Ovary (tissue), 9 donors: Measurements from ENCODE around the gene CTNNAL1. TPM values are rescaled to one million over a fixed set of nuclear protein-coding genes. Genes with fewer than 3 reads are reported as not detected.
"Not testable (repeated sequence)": the region's sequence is repeated elsewhere in the genome, so short reads cannot be mapped to it uniquely, and the experiment has no call there.

Experiments
- DNase-seq, 5 donors: peaks; one replicate each; pipeline ENCODE4 v3.0.0-alpha.2; 2019 to 2020
- H3K27ac ChIP-seq, 2 donors: fragments of 200-600 bp; one replicate each; pipeline versions ENCODE4 v1.5.1 to v1.8.0; 2019 to 2022
- H3K27me3 ChIP-seq: fragments of 200-600 bp; one replicate; pipeline ENCODE4 v1.8.0; 2022
- H3K36me3 ChIP-seq: fragments of 200-600 bp; sonication (generic); one replicate; pipeline ENCODE4 v1.5.1; 2019
- H3K4me1 ChIP-seq: one replicate; pipeline ENCODE4 v1.8.1; 2013; ENCODE audit warnings: mild to moderate bottlenecking, moderate library complexity; ENCODE audit not compliant: insufficient read depth
- H3K4me3 ChIP-seq: fragments of 200-600 bp; sonication (generic); one replicate; pipeline ENCODE4 v1.5.1; 2017
- H3K9me3 ChIP-seq, 2 donors: fragments of 200-600 bp in 1 of 2; sonication (generic) in 1 of 2; one replicate each; pipeline versions ENCODE4 v1.5.1 to v1.8.1; 2013 to 2019; ENCODE audit warnings: mild to moderate bottlenecking in 1 of 2, moderate library complexity in 1 of 2
- EP300 ChIP-seq: sonication (generic); formaldehyde crosslinking; IDR thresholded peaks from one replicate; pipeline ENCODE4 v1.6.1; 2017; ENCODE audit warnings: antibody characterized with exemption
- POLR2A ChIP-seq: fragments of 450-650 bp; IDR thresholded peaks from one replicate; pipeline ENCODE4 v1.6.1; 2017; ENCODE audit warnings: antibody characterized with exemption, mild to moderate bottlenecking, moderate library complexity
- WGBS, 3 donors: extraction: QIAGEN DNeasy Blood & Tissue Kit in 1 of 3; methylation state at CpG; one replicate each; pipeline versions ENCODE4 v1.1.5 to v1.1.7; 2013 to 2017; 5-methylcytosine and 5-hydroxymethylcytosine counted together
- intact Hi-C, 4 donors: fragments of 100-400 bp; cut with DNase I; formaldehyde crosslinking; loops; one replicate each; pipeline versions ENCODE4 v1.11.0 to v1.15.1; 2022 to 2023
- polyA plus RNA-seq, 2 donors: library from polyadenylated mRNA; stranded (reverse); fragments of 200-250 nt in 1 of 2; fragments of 350-450 nt in 1 of 2; fragmentation: Illumina TruSeq in 1 of 2; extraction: RNeasy Lipid Tissue Mini Kit (QIAGEN cat#74804) in 1 of 2; gene quantifications; one replicate each; pipeline ENCODE4 v1.2.3, GENCODE V29; 2013 to 2014
- total RNA-seq, 7 donors: library from RNA; depleted of rRNA in 2 of 7; stranded (reverse); fragments of >200 nt in 2 of 7; fragmentation: NEBNext Ultra II Directional in 3 of 7; extraction: Animal tissue kit (Norgen Biotek cat#: 25700) in 3 of 7; gene quantifications; one replicate each; pipeline versions ENCODE4 v1.1.0 to v1.2.4, GENCODE V29; 2016 to 2023
- TF ChIP-seq, protein P1 (sequence below), 3 donors: fragments of 450-650 bp in 2 of 3; fragments of 200-600 bp in 1 of 3; IDR thresholded peaks; one replicate each; pipeline versions ENCODE4 v1.5.1 to v1.8.0; 2016 to 2022; ENCODE audit warnings: antibody characterized with exemption in 3 of 3, mild to moderate bottlenecking in 1 of 3
- donor health status: DM: no; HTN: no; CAD: no; lungs with moderate emphysema.
- donor health status: DM: no; HTN: no; CAD: no.
- donor health status: Bipolar disorder and iron deficiency.
- donor health status: DM: yes; HTN: yes; CAD: no.
- donor health status: DM: no; HTN: no; CAD: no.
- donor health status: DM: yes; HTN: yes; CAD: no.

Gene CTNNAL1
- total and polyA plus RNA-seq, 9 donors = 82.4 to 238 (median 137) TPM

DNA sequence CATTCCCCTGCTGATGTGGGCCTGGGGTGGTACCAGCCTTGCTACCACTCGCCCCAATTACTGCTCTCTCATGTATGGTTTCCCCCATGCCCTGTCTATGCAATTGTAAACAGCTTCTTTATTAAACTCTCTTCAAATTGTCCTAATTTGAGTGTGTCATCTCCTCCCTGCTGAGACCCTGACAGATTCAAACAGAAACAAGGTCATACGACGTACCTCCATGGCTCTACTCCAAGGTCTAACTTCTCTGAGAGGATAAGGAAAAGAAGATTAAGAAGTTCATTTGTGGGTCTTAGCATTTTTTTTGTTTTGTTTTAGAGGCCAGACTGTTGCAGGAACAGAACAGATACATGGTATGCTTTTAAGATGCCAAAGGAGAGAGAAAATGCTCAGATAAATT is 41.1 kb downstream of the CTNNAL1 start:
- Histone ChIP-seq H3K9me3 (no peaks in the 10 kb centered on the region), H3K36me3 (no peaks in the 10 kb centered on the region), H3K4me3 (no peak overlapping the region), H3K27ac (no peak overlapping the region), H3K4me1 (peaks cover 11% of the 10 kb centered on the region), H3K27me3 (no peaks in the 10 kb centered on the region)
- TF ChIP-seq, protein P1, sequence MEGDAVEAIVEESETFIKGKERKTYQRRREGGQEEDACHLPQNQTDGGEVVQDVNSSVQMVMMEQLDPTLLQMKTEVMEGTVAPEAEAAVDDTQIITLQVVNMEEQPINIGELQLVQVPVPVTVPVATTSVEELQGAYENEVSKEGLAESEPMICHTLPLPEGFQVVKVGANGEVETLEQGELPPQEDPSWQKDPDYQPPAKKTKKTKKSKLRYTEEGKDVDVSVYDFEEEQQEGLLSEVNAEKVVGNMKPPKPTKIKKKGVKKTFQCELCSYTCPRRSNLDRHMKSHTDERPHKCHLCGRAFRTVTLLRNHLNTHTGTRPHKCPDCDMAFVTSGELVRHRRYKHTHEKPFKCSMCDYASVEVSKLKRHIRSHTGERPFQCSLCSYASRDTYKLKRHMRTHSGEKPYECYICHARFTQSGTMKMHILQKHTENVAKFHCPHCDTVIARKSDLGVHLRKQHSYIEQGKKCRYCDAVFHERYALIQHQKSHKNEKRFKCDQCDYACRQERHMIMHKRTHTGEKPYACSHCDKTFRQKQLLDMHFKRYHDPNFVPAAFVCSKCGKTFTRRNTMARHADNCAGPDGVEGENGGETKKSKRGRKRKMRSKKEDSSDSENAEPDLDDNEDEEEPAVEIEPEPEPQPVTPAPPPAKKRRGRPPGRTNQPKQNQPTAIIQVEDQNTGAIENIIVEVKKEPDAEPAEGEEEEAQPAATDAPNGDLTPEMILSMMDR (IDR thresholded peaks at IDR 0.05) = no peak
- no peak for TF ChIP-seq POLR2A
- WGBS, 3 donors = 24 to 40% (median 32%) methylated on average over 3 of the region's 3 CpGs
- intact Hi-C loops = no loop called here
- DNase-seq = no peak

DNA sequence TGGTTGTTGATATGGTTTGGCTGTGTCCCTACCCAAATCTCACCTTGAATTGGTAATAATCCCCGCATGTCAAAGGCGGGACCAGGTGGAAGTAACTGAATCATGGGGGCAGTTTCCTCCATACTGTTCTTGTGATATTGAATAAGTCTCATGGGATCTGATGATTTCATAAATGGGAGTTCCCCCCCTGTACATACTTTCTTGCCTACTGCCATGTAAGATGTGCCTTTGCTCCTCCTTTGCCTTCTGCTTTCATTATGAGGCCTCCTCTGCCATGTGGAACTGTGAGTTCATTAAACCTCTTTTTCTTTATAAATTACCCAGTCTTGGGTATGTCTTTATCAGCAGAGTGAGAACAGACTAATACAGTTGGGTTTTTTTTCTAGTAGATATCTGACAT is 41.9 kb downstream of the CTNNAL1 start:
- intact Hi-C loops, H3K9me3 ChIP-seq, H3K27me3 ChIP-seq, DNase-seq, H3K27ac ChIP-seq, H3K4me3 ChIP-seq, H3K36me3 ChIP-seq: not testable (repeated sequence)
- peaks cover 11% of the 10 kb centered on the region for H3K4me1 ChIP-seq
- 96 to 100% (median 98%) methylated on average over 2 of the region's 2 CpGs for WGBS, 3 donors

DNA sequence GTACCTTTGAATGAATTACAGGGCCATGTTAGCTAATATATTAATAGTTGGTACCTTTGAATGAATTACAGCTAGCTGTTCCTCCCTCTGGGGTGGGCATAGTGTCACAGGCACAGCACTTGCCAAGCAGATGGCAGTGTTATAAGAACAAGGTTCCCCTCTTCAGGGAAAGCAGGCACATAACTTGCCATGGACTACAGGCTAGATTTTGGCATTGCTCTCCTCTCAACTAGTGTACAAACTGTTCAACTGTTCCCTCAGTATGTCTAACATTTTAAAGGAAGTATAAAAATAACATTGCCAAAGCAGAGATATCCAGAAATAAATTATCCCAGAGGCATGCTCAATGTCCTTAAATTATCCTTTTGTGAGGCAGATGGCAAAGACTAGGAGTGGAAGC is 45.4 kb downstream of the CTNNAL1 start:
- Histone ChIP-seq H3K36me3 (no peaks in the 10 kb centered on the region), H3K9me3 (no peaks in the 10 kb centered on the region), H3K27ac (no peak overlapping the region), H3K27me3 (no peaks in the 10 kb centered on the region), H3K4me1 (peaks cover 4% of the 10 kb centered on the region), H3K4me3 (no peak overlapping the region)
- intact Hi-C loops = no loop called here
- DNase-seq = no peak
- TF ChIP-seq EP300 (no peak), POLR2A (no peak)

DNA sequence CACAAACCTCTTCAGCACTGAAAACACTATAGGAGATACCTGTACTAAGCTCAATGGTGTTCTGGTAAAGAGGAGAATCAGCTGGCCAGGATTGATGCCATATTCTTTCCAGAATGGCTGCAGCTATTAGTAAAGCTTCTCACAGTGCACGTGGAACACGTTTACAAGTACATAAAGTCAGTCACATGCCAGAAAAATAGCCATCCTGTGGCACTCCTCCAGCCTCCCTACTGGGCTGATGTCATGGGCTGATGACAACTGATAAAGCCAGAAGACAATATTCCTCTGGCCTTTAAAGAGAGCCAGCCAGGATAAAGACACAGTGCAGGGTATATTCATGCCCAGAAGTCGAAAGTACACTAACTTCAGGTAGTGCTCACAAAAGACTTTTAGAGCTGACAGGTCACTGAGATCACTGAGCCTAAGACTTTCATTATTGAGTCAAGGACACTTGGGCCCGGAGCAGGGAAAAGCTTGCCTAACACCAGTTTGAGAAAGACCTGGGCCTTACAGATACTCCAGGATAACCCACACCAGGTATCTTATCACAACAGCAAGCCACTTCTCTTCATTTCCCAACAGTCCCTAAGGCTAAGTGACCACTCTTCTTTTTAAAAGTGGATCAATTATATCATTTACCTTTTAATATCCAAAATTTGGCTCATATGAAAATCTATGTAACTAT is 49.7 kb downstream of the CTNNAL1 start:
- Histone ChIP-seq H3K36me3 (no peaks in the 10 kb centered on the region), H3K4me3 (no peak overlapping the region), H3K27ac (no peak overlapping the region), H3K9me3 (no peaks in the 10 kb centered on the region), H3K4me1 (no peaks in the 10 kb centered on the region), H3K27me3 (no peaks in the 10 kb centered on the region)
- DNase-seq = no peak
- TF ChIP-seq EP300 (no peak), POLR2A (no peak)
- TF ChIP-seq, protein P1 (IDR thresholded peaks at IDR 0.05) = no peak
- WGBS, 3 donors = 72 to 81% (median 78%) methylated on average over 4 of the region's 4 CpGs
- intact Hi-C loops = no loop called here

DNA sequence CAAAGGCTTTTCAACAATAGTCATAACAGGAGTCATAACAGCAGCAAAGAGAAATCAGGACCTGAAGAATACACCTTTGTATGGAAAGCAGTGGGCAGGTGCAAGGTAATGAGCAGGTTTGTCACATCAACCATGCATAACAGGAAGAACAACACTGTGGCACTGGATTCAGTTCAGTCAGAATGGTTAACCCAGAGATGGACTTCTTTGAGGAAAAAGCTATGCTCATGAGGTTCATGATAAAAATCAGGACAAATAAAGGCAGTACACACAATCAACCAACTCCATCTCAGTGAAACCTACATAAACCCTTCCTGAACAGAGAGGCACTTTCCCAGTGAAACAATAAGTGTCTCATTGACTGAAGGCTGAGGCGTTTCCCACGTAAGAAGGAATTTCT is 52.1 kb downstream of the CTNNAL1 start:
- no peaks in the 10 kb centered on the region for H3K27me3 ChIP-seq
- no peaks in the 10 kb centered on the region for H3K4me1 ChIP-seq
- no peak overlapping the region for H3K4me3 ChIP-seq
- H3K27ac ChIP-seq = no peak overlapping the region
- no peaks in the 10 kb centered on the region for H3K36me3 ChIP-seq
- intact Hi-C loops = no loop called here
- DNase-seq = no peak
- no peaks in the 10 kb centered on the region for H3K9me3 ChIP-seq
- TF ChIP-seq, protein P1 (IDR thresholded peaks at IDR 0.05) = no peak
- TF ChIP-seq EP300 (no peak), POLR2A (no peak)
- WGBS, 3 donors = 92 to 95% (median 95%) methylated on average over 2 of the region's 2 CpGs
